HL-60 (cell line): ENCODE data around the gene RARS2.
"Not testable (repeated sequence)": the region's sequence is repeated elsewhere in the genome, so short reads cannot be mapped to it uniquely, and the experiment has no call there.

Experiments
- DNase-seq, 2 experiments: peaks; one replicate each; pipeline ENCODE4 v3.0.0-alpha.2; 2010 to 2020; ENCODE audit warnings: low read depth in 1 of 2, low spot score in 1 of 2
- H3K27ac ChIP-seq: fragments of 250-450 bp; sonication (Bioruptor Pico); replicated peaks from 2 replicates; pipeline ENCODE4 v1.5.1; 2020; ENCODE audit warnings: mild to moderate bottlenecking, moderate library complexity
- H3K27me3 ChIP-seq: fragments of 250-450 bp; sonication (Bioruptor Pico); 2 replicates; pipeline ENCODE4 v1.5.1; 2021; ENCODE audit warnings: mild to moderate bottlenecking, moderate library complexity; ENCODE audit not compliant: insufficient read depth, poor library complexity, severe bottlenecking
- H3K4me3 ChIP-seq: replicated peaks from 2 replicates; pipeline ENCODE4 v1.5.1; 2011; ENCODE audit warnings: mild to moderate bottlenecking, control low read depth, low read length; ENCODE audit not compliant: insufficient read depth
- GABPA ChIP-seq: IDR thresholded peaks from 2 replicates; pipeline ENCODE4 v1.6.1; 2012; ENCODE audit warnings: low read depth
- POLR2AphosphoS5 ChIP-seq: IDR thresholded peaks from 2 replicates; pipeline ENCODE4 v1.6.1; 2012; ENCODE audit warnings: low read depth
- REST ChIP-seq: IDR thresholded peaks from 2 replicates; pipeline ENCODE4 v1.6.1; 2012; ENCODE audit warnings: low read depth; ENCODE audit not compliant: insufficient replicate concordance
- SPI1 ChIP-seq: IDR thresholded peaks from 2 replicates; pipeline ENCODE4 v1.6.1; 2012; ENCODE audit warnings: low read depth, mild to moderate bottlenecking, borderline replicate concordance
- TF ChIP-seq, protein P1 (sequence below): IDR thresholded peaks from one replicate; pipeline ENCODE4 v1.5.1; 2011; ENCODE audit warnings: low read length, control low read depth, inconsistent platforms; ENCODE audit not compliant: insufficient read depth

Gene RARS2

DNA sequence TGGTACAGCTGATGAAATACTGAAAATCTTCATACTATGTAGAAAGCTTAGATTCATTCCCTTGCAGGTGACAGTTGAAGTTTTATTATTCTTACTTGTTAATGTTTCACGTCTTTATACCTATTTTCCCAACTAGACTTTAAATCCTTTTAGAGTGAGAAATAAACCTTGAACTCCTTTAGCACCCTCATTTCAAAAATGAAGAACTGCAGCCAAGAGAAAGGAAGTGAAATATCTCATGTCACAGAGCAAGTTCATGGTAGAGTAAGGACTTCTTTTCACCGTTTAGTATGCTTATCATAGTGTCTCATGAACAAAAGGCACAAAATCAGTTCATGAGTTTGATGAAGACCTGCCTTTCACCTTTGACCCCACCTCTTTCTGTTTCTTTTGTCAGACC, 38.6 kb upstream of the RARS2 start:
- TF ChIP-seq, protein P1, sequence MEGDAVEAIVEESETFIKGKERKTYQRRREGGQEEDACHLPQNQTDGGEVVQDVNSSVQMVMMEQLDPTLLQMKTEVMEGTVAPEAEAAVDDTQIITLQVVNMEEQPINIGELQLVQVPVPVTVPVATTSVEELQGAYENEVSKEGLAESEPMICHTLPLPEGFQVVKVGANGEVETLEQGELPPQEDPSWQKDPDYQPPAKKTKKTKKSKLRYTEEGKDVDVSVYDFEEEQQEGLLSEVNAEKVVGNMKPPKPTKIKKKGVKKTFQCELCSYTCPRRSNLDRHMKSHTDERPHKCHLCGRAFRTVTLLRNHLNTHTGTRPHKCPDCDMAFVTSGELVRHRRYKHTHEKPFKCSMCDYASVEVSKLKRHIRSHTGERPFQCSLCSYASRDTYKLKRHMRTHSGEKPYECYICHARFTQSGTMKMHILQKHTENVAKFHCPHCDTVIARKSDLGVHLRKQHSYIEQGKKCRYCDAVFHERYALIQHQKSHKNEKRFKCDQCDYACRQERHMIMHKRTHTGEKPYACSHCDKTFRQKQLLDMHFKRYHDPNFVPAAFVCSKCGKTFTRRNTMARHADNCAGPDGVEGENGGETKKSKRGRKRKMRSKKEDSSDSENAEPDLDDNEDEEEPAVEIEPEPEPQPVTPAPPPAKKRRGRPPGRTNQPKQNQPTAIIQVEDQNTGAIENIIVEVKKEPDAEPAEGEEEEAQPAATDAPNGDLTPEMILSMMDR: no peak
- no peak for TF ChIP-seq REST
- TF ChIP-seq SPI1: peak; percentile 66; the same call in 1 of the 2 replicates
- H3K27me3 ChIP-seq: no peaks in the 10 kb centered on the region
- DNase-seq: no peak
- no peak overlapping the region for H3K27ac ChIP-seq
- H3K4me3 ChIP-seq: no peak overlapping the region

GRCh38 chr6:87623248-87623647, 33.5 kb upstream of the RARS2 start:
- Histone ChIP-seq H3K27ac (no peak overlapping the region), H3K27me3 (no peaks in the 10 kb centered on the region), H3K4me3 (no peak overlapping the region)
- DNase-seq: no peak
- TF ChIP-seq POLR2AphosphoS5: no peak
- no peak for TF ChIP-seq GABPA
- TF ChIP-seq SPI1: no peak
- TF ChIP-seq REST: no peak
- TF ChIP-seq, protein P1: no peak

GRCh38 chr6:87618531-87618930, 28.7 kb upstream of the RARS2 start:
- H3K27me3 ChIP-seq: no peaks in the 10 kb centered on the region
- TF ChIP-seq POLR2AphosphoS5 (no peak), REST (no peak), SPI1 (no peak)
- H3K4me3 ChIP-seq: no peak overlapping the region
- no peak for DNase-seq
- H3K27ac ChIP-seq: no peak overlapping the region

DNA sequence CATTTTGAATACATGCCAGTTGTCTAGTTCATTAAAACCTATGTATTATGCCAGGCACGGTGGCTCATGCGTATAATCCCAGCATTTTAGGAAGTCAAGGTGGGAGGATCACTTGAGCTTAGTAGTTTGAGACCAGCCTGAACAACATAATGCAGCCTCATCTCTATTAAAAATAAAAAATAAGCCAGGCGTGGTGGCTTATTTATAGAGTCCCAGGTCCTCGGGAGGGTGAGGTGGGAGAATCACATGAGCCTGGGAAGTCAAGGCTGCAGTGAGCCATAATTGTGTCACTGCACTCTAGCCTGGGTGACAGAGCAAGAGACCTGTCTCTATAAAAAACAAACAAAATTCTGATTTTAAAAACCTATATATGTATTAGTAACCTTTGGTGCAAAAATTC, 27.6 kb upstream of the RARS2 start:
- DNase-seq: no peak
- Histone ChIP-seq H3K27ac (no peak overlapping the region), H3K27me3 (no peaks in the 10 kb centered on the region), H3K4me3 (no peak overlapping the region)
- TF ChIP-seq GABPA (no peak), SPI1 (no peak), POLR2AphosphoS5 (no peak)

- H3K27ac ChIP-seq, H3K4me3 ChIP-seq, DNase-seq, H3K27me3 ChIP-seq: not testable (repeated sequence)
Observed at GRCh38 chr6:87613018-87613417, 23.2 kb upstream of the RARS2 start.
